Stimulated activated CD8-positive, alpha-beta memory T cell treated with anti-CD3 and anti-CD28 coated beads, Interleukin-4, amount 100 ng/mL, for 48 hours (primary cell): ENCODE measurements around the gene TOP1.

Experiments
- DNase-seq: peaks from one replicate; pipeline ENCODE4 v3.0.0-alpha.2; 2020

TOP1 gene

DNA sequence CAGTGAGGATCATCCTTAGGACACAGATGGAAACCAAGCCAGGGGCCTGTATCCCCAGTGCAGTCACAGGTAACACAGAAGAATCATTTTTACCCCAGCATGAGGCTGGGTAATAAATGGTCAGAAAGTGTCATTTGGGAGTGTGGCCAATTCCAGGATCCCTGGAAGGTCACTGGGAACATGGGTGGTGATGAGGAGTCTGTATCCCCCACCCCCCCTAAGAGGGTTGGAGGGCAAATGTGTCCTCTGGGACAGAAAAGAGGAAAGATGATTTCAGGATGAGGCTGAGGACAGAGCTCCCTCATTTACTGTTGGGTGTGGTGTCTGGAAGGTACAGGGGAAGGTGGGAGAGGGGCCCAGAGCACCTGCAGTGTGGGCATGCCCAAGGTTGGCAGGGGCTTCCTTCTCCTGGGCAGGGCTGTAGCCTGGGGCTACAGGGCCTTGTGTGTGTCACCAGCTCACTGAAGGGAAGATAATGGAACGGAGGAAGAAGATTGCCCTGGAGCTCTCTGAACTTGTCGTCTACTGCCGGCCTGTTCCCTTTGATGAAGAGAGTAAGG lies 143.2 kb downstream of the TOP1 start:
- DNase-seq, result peak; percentile 14

DNA sequence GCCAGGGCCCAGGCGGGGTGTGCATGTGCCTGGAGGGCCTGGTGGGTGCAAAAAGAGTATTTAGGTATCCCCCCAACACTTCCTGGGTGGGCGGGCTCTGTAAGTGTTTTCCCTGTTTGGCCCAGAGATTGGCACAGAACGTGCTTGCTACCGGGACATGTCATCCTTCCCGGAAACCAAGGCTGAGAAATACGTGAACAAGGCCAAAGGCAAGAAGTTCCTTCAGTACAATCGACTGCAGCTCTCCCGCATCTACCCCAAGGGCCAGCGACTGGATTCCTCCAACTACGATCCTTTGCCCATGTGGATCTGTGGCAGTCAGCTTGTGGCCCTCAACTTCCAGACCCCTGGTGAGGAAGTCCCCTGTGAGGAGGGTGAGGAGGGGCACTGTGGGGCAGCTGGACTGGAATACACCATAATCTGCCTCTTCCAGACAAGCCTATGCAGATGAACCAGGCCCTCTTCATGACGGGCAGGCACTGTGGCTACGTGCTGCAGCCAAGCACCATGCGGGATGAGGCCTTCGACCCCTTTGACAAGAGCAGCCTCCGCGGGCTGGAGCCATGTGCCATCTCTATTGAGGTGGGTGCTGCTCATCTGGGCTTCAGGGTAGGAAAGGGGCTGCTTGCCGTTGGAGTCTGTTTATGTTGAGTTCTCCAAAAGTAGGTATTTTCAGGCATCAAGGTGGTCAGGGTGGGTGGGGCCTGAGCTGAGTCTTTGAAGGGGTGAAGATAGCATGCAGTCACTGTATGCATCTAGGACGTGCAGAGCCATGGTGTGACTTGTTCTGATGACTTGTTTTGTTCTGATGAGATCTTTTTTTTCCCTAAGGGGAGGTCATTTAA lies 143.9 kb downstream of the TOP1 start:
- DNase-seq, result peak; percentile 24

DNA sequence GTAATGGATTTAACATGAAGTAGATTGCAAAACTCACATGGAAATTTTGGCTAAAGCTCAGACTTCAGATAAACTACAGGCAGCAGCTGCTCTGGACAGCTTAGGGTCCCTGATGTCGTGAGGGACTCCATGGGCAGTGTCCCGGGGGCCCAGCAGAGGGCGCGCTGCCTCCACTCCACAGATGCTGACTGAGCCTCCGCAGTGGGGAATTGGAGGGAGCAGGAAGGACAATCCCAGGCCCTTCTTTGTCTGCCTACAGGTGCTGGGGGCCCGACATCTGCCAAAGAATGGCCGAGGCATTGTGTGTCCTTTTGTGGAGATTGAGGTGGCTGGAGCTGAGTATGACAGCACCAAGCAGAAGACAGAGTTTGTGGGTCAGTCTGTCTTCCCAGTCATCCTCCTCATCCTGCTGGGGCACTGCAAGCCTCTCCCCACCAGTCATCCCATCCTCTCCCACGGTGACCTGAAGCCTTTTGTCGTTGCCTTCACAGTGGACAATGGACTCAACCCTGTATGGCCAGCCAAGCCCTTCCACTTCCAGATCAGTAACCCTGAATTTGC lies 144.6 kb downstream of the TOP1 start:
- peak; percentile 83 for DNase-seq

DNA sequence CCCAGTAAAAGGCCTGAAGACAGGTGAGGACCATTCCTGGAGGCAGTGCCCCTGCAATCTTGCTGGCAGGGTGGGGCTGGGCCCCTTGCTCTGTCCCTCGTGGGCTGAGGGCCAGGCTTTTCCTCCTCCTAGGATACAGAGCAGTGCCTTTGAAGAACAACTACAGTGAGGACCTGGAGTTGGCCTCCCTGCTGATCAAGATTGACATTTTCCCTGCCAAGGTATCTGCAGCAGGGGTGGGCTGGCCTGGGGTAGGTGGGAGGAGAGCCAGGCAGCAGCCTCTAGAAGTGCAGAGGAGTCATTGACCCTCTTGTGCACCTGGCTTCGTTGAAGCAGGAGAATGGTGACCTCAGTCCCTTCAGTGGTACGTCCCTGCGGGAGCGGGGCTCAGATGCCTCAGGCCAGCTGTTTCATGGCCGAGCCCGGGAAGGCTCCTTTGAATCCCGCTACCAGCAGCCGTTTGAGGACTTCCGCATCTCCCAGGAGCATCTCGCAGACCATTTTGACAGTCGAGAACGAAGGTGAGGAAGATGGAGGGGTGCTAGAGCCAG lies 145.2 kb downstream of the TOP1 start:
- peak; percentile 16 for DNase-seq
